ENCODE results near the gene CAMTA1. TPM values are rescaled to one million over a fixed set of nuclear protein-coding genes. Genes with fewer than 3 reads are reported as not detected.

CAMTA1 gene
- polyA plus RNA-seq, 1 donor (not counting 4 experiments of a cell fraction or from before 2014, with no cell fraction given), result 51.4 TPM

DNA sequence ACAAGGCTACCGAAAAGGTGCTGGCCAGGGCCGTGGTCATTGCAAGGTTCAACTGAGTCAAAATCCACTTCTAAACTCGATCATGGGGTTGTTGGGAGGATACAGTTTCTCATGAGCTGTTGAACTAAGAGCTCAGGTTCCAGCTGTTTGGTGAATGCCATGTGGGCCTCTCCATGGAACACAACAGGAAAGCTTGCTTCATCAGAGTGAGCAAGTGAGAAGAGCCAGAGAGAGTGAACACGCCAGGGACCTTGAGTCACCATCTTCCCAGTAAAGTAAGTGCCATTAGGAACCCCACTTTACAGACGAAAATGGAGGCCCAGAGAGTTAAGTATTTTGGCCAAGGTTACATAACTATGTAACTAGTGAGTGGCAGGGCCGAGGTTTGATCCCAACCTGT lies 510.7 kb downstream of the CAMTA1 start:
- no peaks in the 10 kb centered on the region for H3K9me3 ChIP-seq (ENCODE audit: control insufficient read depth, low read depth, low read length)
- H3K36me3 ChIP-seq (ENCODE audit: control insufficient read depth in 2 of 2, extremely low read depth in 1 of 2, insufficient read depth in 2 of 2, low read length in 2 of 2), result no peaks in the 10 kb centered on the region
- H3K4me3 ChIP-seq (ENCODE audit: control insufficient read depth in 2 of 3, extremely low read depth in 1 of 3, insufficient read depth in 2 of 3, low read depth in 1 of 3, low read length in 3 of 3), result no peak overlapping the region
- H3K4me1 ChIP-seq (ENCODE audit: control insufficient read depth, extremely low read depth, insufficient read depth, low read length), result peaks cover 18% of the 10 kb centered on the region
- H3K4me2 ChIP-seq (ENCODE audit: control insufficient read depth, extremely low read depth, insufficient read depth, low read depth, low read length), result no peak overlapping the region
- H3K9me1 ChIP-seq (ENCODE audit: control insufficient read depth, extremely low read depth, insufficient read depth, low read length), result no peaks in the 10 kb centered on the region
- TF ChIP-seq CTCF (optimal IDR thresholded peaks at IDR 0.05 in 1 of 3, IDR thresholded peaks at IDR 0.05 in 1 of 3, conservative IDR thresholded peaks at IDR 0.05 in 1 of 3; ENCODE audit: extremely low read depth in 1 of 3, insufficient read depth in 2 of 3, low read length in 3 of 3), result no peak
- TF ChIP-seq EZH2 (IDR thresholded peaks at IDR 0.05; ENCODE audit: low read length), result no peak
- no peaks in the 10 kb centered on the region for H4K20me1 ChIP-seq (ENCODE audit: control insufficient read depth, extremely low read depth, insufficient read depth, low read length)
- no peaks in the 10 kb centered on the region for H3K79me2 ChIP-seq (ENCODE audit: control insufficient read depth, insufficient read depth, low read length)
- dilution Hi-C loops (cut with MboI; ENCODE audit: extremely low pct_ligation_motif_present, low sequenced_read_pairs), result no loop called here
- DNase-seq (ENCODE audit: low read depth, low spot score) (no peak), FAIRE-seq (no peak)
- H3K27ac ChIP-seq (ENCODE audit: control insufficient read depth, insufficient read depth, low read length), result no peak overlapping the region
- H3K9ac ChIP-seq (ENCODE audit: control insufficient read depth, extremely low read depth, insufficient read depth, low read length), result no peak overlapping the region
- H3K27me3 ChIP-seq (ENCODE audit: control insufficient read depth, extremely low read depth, insufficient read depth, low read length), result peaks cover 9% of the 10 kb centered on the region
- H2AFZ ChIP-seq (ENCODE audit: control insufficient read depth, low read length), result no peak overlapping the region

DNA sequence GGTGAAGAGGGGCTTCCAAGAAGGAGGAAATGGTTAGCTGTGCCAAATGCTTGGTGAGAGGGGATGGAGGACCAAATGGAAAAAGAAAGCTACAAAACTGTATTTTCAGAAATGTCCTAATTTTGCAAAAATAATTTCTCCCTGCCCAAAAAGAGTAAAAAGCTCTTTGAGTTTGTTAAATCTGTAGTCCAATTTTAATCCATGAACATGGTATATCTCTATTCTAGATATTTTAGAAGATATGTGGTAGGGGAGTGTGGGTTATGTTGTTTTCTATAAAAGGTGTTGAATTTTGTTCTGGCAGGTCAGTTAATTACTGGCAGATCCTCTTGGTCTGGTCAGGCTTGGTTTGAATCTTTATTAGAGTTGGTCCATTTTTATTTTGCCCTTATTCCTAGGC lies 511.7 kb downstream of the CAMTA1 start:
- Histone ChIP-seq H3K9me1 (ENCODE audit: control insufficient read depth, extremely low read depth, insufficient read depth, low read length) (no peaks in the 10 kb centered on the region), H4K20me1 (ENCODE audit: control insufficient read depth, extremely low read depth, insufficient read depth, low read length) (no peaks in the 10 kb centered on the region), H3K9me3 (ENCODE audit: control insufficient read depth, low read depth, low read length) (no peaks in the 10 kb centered on the region), H3K27me3 (ENCODE audit: control insufficient read depth, extremely low read depth, insufficient read depth, low read length) (peaks cover 9% of the 10 kb centered on the region), H3K4me2 (ENCODE audit: control insufficient read depth, extremely low read depth, insufficient read depth, low read depth, low read length) (no peak overlapping the region), H3K36me3 (ENCODE audit: control insufficient read depth in 2 of 2, extremely low read depth in 1 of 2, insufficient read depth in 2 of 2, low read length in 2 of 2) (no peaks in the 10 kb centered on the region), H3K4me3 (ENCODE audit: control insufficient read depth in 2 of 3, extremely low read depth in 1 of 3, insufficient read depth in 2 of 3, low read depth in 1 of 3, low read length in 3 of 3) (no peak overlapping the region), H3K9ac (ENCODE audit: control insufficient read depth, extremely low read depth, insufficient read depth, low read length) (no peak overlapping the region), H3K4me1 (ENCODE audit: control insufficient read depth, extremely low read depth, insufficient read depth, low read length) (peaks cover 21% of the 10 kb centered on the region), H3K27ac (ENCODE audit: control insufficient read depth, insufficient read depth, low read length) (no peak overlapping the region), H3K79me2 (ENCODE audit: control insufficient read depth, insufficient read depth, low read length) (no peaks in the 10 kb centered on the region), H2AFZ (ENCODE audit: control insufficient read depth, low read length) (no peak overlapping the region)
- DNase-seq (ENCODE audit: low read depth, low spot score), result no peak
- FAIRE-seq, result no peak
- no peak for TF ChIP-seq EZH2 (IDR thresholded peaks at IDR 0.05; ENCODE audit: low read length)
- TF ChIP-seq CTCF (optimal IDR thresholded peaks at IDR 0.05 in 1 of 3, IDR thresholded peaks at IDR 0.05 in 1 of 3, conservative IDR thresholded peaks at IDR 0.05 in 1 of 3; ENCODE audit: extremely low read depth in 1 of 3, insufficient read depth in 2 of 3, low read length in 3 of 3), result no peak
- dilution Hi-C loops (cut with MboI; ENCODE audit: extremely low pct_ligation_motif_present, low sequenced_read_pairs), result no loop called here

All from keratinocyte (primary cell).